Measurements from ENCODE around the gene OR52N4. TPM values are rescaled to one million over a fixed set of nuclear protein-coding genes. Genes with fewer than 3 reads are reported as not detected.
A peak's percentile ranks its signal among the peaks of the same experiment; 100 is the strongest.

Gene OR52N4
- total and polyA plus RNA-seq, 9 of the 15 experiments (the other 6 are each of a cell fraction or from before 2014, with no cell fraction given) = not detected

DNA sequence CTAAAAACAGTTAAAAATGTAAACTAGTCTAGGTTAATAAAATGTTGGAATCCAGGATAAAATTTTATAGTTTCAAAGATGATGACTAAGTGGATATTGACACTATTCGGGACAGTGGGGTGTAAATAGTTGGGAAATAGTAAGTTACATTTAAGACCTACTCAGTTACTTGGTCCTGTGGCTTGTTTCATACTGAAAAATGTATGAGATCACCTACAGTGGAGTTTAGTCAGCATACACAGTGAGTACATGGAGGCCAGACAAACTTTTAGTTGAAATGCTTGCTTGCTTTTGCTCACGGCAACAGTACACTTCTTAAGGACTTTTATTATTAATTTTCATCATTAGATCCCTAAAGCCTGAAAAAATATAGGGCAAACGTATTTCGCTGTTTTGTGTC is 48.4 kb upstream of the OR52N4 start:
- no peaks in the 10 kb centered on the region for H3K4me1 ChIP-seq (replicated peaks in 1 of 2; ENCODE audit: control insufficient read depth in 2 of 2, insufficient read depth in 2 of 2, low read length in 2 of 2)
- ChIA-PET POLR2A (interaction anchor here (0.7 to 1.4 kb wide), 2 partner anchors 15 to 85 kb away, joined by 3 to 5 read pairs; no protein-coding TSS in a partner anchor), CTCF (ENCODE audit: low intra/inter-chr PET ratio) (no interaction called here)
- no peak overlapping the region for H3K4me2 ChIP-seq (ENCODE audit: insufficient read depth, low read length)
- in situ Hi-C loops (cut with MboI) (no loop called here), intact Hi-C loops (cut with micrococcal nuclease) (no loop called here)
- no peaks in the 10 kb centered on the region for H3K36me3 ChIP-seq (ENCODE audit: control insufficient read depth, insufficient read depth, low read length)
- no peak for FAIRE-seq
- H3K27me3 ChIP-seq (ENCODE audit: control insufficient read depth in 2 of 2, insufficient read depth in 2 of 2, low read length in 2 of 2) = peaks cover 3 to 8% of the 10 kb centered on the region in 2 experiments; a peak in 4 of 5 replicates
- no peak overlapping the region for H3K27ac ChIP-seq (ENCODE audit: extremely low read depth, low read depth, low read length)
- H3K79me2 ChIP-seq (ENCODE audit: control insufficient read depth, insufficient read depth, low read length) = no peaks in the 10 kb centered on the region
- TF ChIP-seq ZSCAN32 (CRISPR knock-in tag; IDR thresholded peaks at IDR 0.05) (no peak), NR1H2 (CRISPR knock-in tag; IDR thresholded peaks at IDR 0.05) (no peak), WHSC1 (IDR thresholded peaks at IDR 0.05; ENCODE audit: low read length) (no peak), ZFP30 (CRISPR knock-in tag; IDR thresholded peaks at IDR 0.05; ENCODE audit: borderline replicate concordance) (no peak), ZKSCAN3 (CRISPR knock-in tag; IDR thresholded peaks at IDR 0.05) (no peak), ZNF316 (IDR thresholded peaks at IDR 0.05) (0 out of 2 replicates have a peak, but pooled peaks have one; percentile 3)
- no TSS peak for BruUV-seq (replicated peaks)
- no peak overlapping the region for H2AFZ ChIP-seq (ENCODE audit: low read depth, low read length)
- no peak for DNase-seq (ENCODE audit: extremely low read depth in 1 of 4, low spot score in 3 of 4)
- H3K9me3 ChIP-seq (replicated peaks; ENCODE audit: control insufficient read depth, insufficient read depth, low read depth, low read length) = no peaks in the 10 kb centered on the region
- no peaks in the 10 kb centered on the region for H3K9me1 ChIP-seq (ENCODE audit: control insufficient read depth, insufficient read depth, low read length)
- no peak overlapping the region for H3K9ac ChIP-seq (ENCODE audit: insufficient read depth in 1 of 2, low read depth in 2 of 2, low read length in 2 of 2)
- H4K20me1 ChIP-seq (replicated peaks; ENCODE audit: control insufficient read depth, insufficient read depth, low read length) = no peaks in the 10 kb centered on the region
- 9% methylated on average over 4 of the region's 4 CpGs for WGBS (ENCODE audit: insufficient coverage, low coverage, missing lambda C conversion rate)
- no peak for ATAC-seq
- H3K4me3 ChIP-seq = no peak overlapping the region

DNA sequence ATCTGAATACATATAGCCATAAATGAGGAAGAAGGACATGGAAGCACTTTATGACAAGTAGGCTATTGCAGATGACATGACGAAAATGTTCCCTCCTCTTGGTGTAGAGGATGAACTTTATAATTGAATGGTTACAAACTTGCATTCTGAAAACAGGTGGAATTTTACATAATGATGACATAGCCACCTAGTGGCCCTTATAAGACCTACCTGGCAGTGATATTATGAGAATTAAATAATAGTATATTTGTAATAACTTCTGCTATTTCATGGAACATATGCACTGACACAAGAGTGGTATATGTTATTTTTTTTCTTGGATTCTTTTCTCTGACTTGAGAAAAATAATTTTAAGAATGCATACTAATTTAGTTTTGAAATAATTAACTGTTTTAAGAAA is 41.5 kb upstream of the OR52N4 start:
- CTCF ChIA-PET (ENCODE audit: low intra/inter-chr PET ratio) = no interaction called here
- Histone ChIP-seq H3K4me3 (no peak overlapping the region), H3K9ac (ENCODE audit: insufficient read depth in 1 of 2, low read depth in 2 of 2, low read length in 2 of 2) (no peak overlapping the region), H3K79me2 (ENCODE audit: control insufficient read depth, insufficient read depth, low read length) (no peaks in the 10 kb centered on the region), H3K4me2 (ENCODE audit: insufficient read depth, low read length) (no peak overlapping the region), H4K20me1 (replicated peaks; ENCODE audit: control insufficient read depth, insufficient read depth, low read length) (no peaks in the 10 kb centered on the region), H2AFZ (ENCODE audit: low read depth, low read length) (no peak overlapping the region), H3K4me1 (replicated peaks in 1 of 2; ENCODE audit: control insufficient read depth in 2 of 2, insufficient read depth in 2 of 2, low read length in 2 of 2) (no peaks in the 10 kb centered on the region), H3K9me1 (ENCODE audit: control insufficient read depth, insufficient read depth, low read length) (no peaks in the 10 kb centered on the region), H3K27me3 (ENCODE audit: control insufficient read depth in 2 of 2, insufficient read depth in 2 of 2, low read length in 2 of 2) (peaks cover 3 to 8% of the 10 kb centered on the region in 2 experiments; a peak in 3 of 5 replicates), H3K36me3 (ENCODE audit: control insufficient read depth, insufficient read depth, low read length) (no peaks in the 10 kb centered on the region), H3K9me3 (replicated peaks; ENCODE audit: control insufficient read depth, insufficient read depth, low read depth, low read length) (no peaks in the 10 kb centered on the region), H3K27ac (ENCODE audit: extremely low read depth, low read depth, low read length) (no peak overlapping the region)
- no TSS peak for BruUV-seq (replicated peaks)
- WGBS (ENCODE audit: insufficient coverage, low coverage, missing lambda C conversion rate) = 19% methylated on average over 1 of the region's 1 CpG
- FAIRE-seq (no peak), ATAC-seq (peak; percentile 42; the same call in 1 of the 3 replicates), DNase-seq (ENCODE audit: extremely low read depth in 1 of 4, low spot score in 3 of 4) (peak in 3 of 4 experiments; percentile 14 to 20 (median 17))
- POLR2A ChIA-PET = interaction anchor here (1.1 kb wide), 1 partner anchor 23 kb away, joined by 3 read pairs; the partner anchor contains the start of gene OR56B1
- intact Hi-C loops (cut with micrococcal nuclease) (loop anchor here (5.0 kb wide), 1 partner anchor 105 kb away; no protein-coding TSS in a partner anchor), in situ Hi-C loops (cut with MboI) (no loop called here)
- no peak for TF ChIP-seq MEIS2 (IDR thresholded peaks at IDR 0.05; ENCODE audit: partially characterized antibody)
- TF ChIP-seq, protein P1, sequence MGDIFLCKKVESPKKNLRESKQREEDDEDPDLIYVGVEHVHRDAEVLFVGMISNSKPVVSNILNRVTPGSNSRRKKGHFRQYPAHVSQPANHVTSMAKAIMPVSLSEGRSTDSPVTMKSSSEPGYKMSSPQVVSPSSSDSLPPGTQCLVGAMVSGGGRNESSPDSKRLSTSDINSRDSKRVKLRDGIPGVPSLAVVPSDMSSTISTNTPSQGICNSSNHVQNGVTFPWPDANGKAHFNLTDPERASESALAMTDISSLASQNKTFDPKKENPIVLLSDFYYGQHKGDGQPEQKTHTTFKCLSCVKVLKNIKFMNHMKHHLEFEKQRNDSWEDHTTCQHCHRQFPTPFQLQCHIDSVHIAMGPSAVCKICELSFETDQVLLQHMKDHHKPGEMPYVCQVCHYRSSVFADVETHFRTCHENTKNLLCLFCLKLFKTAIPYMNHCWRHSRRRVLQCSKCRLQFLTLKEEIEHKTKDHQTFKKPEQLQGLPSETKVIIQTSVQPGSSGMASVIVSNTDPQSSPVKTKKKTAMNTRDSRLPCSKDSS (IDR thresholded peaks at IDR 0.05; ENCODE audit: low read depth, partially characterized antibody) = no peak
- TF ChIP-seq, protein P2, sequence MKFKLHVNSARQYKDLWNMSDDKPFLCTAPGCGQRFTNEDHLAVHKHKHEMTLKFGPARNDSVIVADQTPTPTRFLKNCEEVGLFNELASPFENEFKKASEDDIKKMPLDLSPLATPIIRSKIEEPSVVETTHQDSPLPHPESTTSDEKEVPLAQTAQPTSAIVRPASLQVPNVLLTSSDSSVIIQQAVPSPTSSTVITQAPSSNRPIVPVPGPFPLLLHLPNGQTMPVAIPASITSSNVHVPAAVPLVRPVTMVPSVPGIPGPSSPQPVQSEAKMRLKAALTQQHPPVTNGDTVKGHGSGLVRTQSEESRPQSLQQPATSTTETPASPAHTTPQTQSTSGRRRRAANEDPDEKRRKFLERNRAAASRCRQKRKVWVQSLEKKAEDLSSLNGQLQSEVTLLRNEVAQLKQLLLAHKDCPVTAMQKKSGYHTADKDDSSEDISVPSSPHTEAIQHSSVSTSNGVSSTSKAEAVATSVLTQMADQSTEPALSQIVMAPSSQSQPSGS (CRISPR knock-in tag; IDR thresholded peaks at IDR 0.05) = no peak
- peak in 1 of 2 experiments; percentile 61; a peak in 2 of 4 replicates for TF ChIP-seq RAD21 (CRISPR knock-in tag; conservative IDR thresholded peaks at IDR 0.05 in 1 of 2, IDR thresholded peaks at IDR 0.05 in 1 of 2)
- TF ChIP-seq CEBPG (CRISPR knock-in tag; IDR thresholded peaks at IDR 0.05) = no peak
- TF ChIP-seq CEBPG (tag; conservative IDR thresholded peaks at IDR 0.05 in 1 of 2, IDR thresholded peaks at IDR 0.05 in 1 of 2) = 0 out of 4 replicates have a peak, but pooled peaks of 1 of the 2 experiments have one; percentile 28
- no peak for TF ChIP-seq CHD4 (IDR thresholded peaks at IDR 0.05; ENCODE audit: insufficient read depth, insufficient replicate concordance, low read depth, low read length, poor library complexity, severe bottlenecking)
